ENCODE measurements around the gene SMCO3. TPM values are rescaled to one million over a fixed set of nuclear protein-coding genes. Genes with fewer than 3 reads are reported as not detected.

Gene SMCO3
- total and polyA plus RNA-seq, 2 donors (not counting 1 experiment from before 2014, with no cell fraction given): not detected

DNA sequence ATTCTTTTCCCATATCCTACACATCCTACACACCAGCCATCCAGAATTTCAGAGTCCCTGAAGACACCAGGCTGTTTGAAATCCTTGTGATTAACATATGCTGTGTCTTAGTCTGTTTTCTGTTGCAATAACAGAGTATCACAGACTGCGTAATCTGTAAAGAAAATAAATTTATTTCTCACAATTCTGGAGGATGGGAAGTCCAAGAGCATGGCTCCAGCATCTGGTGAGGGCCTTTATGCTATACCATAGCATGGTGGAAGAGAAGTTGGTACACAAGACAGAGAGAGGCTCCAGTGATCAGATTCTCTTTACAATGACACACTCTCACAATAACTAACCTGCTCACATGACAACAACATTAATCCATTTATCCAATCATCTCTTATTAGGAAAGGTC is 25.3 kb upstream of the SMCO3 start:
- ATAC-seq (ENCODE audit: low read depth) (no peak), DNase-seq (no peak)
- H3K4me2 ChIP-seq (replicated peaks; ENCODE audit: low read depth, low read length, poor library complexity, severe bottlenecking): no peak overlapping the region
- H3K9me3 Mint-ChIP-seq (ENCODE audit: insufficient read depth): no peaks in the 10 kb centered on the region
- no peaks in the 10 kb centered on the region for H3K4me1 ChIP-seq (ENCODE audit: control insufficient read depth in 2 of 2, insufficient read depth in 2 of 2, low read length in 2 of 2)
- H4K20me1 ChIP-seq (ENCODE audit: control insufficient read depth, insufficient read depth, low read length, poor library complexity, severe bottlenecking): no peaks in the 10 kb centered on the region
- no peaks in the 10 kb centered on the region for H3K79me2 ChIP-seq (ENCODE audit: control insufficient read depth, insufficient read depth, low read length)
- no peak overlapping the region for H3K27ac ChIP-seq (ENCODE audit: low read length in 2 of 2)
- peaks cover 0 to 3% (median 0%) of the 10 kb centered on the region in 4 experiments for H3K27me3 ChIP-seq (replicated peaks in 1 of 4; ENCODE audit: control extremely low read depth in 1 of 4, control insufficient read depth in 3 of 4, insufficient read depth in 4 of 4, low read length in 3 of 4)
- TF ChIP-seq EZH2 (IDR thresholded peaks at IDR 0.05; ENCODE audit: borderline replicate concordance, insufficient read depth, low read depth, low read length, poor library complexity, severe bottlenecking): no peak
- TF ChIP-seq, protein P1, sequence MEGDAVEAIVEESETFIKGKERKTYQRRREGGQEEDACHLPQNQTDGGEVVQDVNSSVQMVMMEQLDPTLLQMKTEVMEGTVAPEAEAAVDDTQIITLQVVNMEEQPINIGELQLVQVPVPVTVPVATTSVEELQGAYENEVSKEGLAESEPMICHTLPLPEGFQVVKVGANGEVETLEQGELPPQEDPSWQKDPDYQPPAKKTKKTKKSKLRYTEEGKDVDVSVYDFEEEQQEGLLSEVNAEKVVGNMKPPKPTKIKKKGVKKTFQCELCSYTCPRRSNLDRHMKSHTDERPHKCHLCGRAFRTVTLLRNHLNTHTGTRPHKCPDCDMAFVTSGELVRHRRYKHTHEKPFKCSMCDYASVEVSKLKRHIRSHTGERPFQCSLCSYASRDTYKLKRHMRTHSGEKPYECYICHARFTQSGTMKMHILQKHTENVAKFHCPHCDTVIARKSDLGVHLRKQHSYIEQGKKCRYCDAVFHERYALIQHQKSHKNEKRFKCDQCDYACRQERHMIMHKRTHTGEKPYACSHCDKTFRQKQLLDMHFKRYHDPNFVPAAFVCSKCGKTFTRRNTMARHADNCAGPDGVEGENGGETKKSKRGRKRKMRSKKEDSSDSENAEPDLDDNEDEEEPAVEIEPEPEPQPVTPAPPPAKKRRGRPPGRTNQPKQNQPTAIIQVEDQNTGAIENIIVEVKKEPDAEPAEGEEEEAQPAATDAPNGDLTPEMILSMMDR (IDR thresholded peaks at IDR 0.05): no peak
- ChIA-PET CTCF (interaction anchor here (0.8 kb wide), 1 partner anchor 158 kb away, joined by 3 read pairs; no protein-coding TSS in a partner anchor), POLR2A (no interaction called here)
- WGBS (ENCODE audit: insufficient coverage): no CpG with 5 or more reads among the region's 1 CpG
- H3K4me3 Mint-ChIP-seq: no peak overlapping the region
- no peak overlapping the region for H3K4me3 ChIP-seq (ENCODE audit: control extremely low read depth in 1 of 5, extremely low read depth in 1 of 5, insufficient read depth in 1 of 5, low read depth in 2 of 5, low read length in 4 of 5)
- H3K27me3 Mint-ChIP-seq: peaks cover 24% of the 10 kb centered on the region
- intact Hi-C loops (cut with micrococcal nuclease): no loop called here
- no peaks in the 10 kb centered on the region for H3K36me3 ChIP-seq (replicated peaks in 1 of 2; ENCODE audit: control extremely low read depth in 1 of 2, control insufficient read depth in 1 of 2, extremely low read depth in 1 of 2, insufficient read depth in 2 of 2, low read length in 1 of 2)
- H3K27ac Mint-ChIP-seq: no peak overlapping the region
- H2AFZ ChIP-seq (ENCODE audit: insufficient read depth, low read depth, low read length, poor library complexity, severe bottlenecking): no peak overlapping the region
- peaks cover 4% of the 10 kb centered on the region for H3K4me1 Mint-ChIP-seq
- H3K9ac ChIP-seq (ENCODE audit: low read length): no peak overlapping the region
- peaks cover 0 to 1% (median 0%) of the 10 kb centered on the region in 3 donors for H3K9me3 ChIP-seq (ENCODE audit: control extremely low read depth in 1 of 3, control insufficient read depth in 2 of 3, insufficient read depth in 1 of 3, low read length in 2 of 3)

DNA sequence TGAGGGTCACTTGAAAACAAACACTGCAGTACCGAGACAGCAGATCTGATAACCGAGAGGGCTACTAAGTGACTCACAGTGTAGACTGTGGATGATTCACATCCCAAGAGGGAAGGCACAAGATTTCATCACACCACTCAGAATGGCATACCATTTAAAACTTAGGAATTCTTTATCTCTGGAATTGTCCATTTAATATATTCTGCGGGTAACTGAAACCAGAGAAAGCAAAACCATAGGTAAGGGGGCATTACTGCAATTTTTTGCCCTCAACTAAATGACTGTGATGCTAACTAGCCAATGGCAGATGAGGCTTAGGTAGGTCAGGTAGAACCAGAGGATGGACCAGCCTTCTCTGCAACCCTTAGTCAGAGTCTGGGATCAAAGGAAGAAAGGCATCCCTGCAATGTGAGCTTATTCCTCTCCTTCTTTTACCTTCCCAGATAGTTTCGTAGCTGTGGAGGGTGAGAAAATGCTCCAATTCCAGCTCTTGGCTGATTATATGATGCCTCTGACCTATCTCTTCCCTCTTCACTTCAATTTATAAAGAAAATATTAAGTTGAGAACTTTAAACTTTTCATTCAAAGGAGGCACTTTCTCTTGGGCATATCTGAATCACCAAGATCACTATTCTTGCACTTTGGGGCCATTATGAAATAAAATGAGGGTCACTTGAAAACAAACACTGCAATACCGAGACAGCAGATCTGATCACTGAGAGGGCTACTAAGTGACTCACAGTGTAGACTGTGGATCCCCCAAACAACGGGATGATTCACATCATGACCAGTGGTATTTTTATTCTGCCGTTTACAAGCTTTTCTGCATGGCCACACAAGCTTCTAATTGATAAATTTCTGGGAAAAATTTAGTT is 22.6 kb upstream of the SMCO3 start:
- CTCF ChIA-PET: interaction anchor here (0.6 to 1.6 kb wide), 3 partner anchors 11 to 238 kb away, joined by 3 to 7 read pairs (median 4); no protein-coding TSS in a partner anchor
- Histone ChIP-seq H4K20me1 (ENCODE audit: control insufficient read depth, insufficient read depth, low read length, poor library complexity, severe bottlenecking) (no peaks in the 10 kb centered on the region), H3K79me2 (ENCODE audit: control insufficient read depth, insufficient read depth, low read length) (no peaks in the 10 kb centered on the region), H3K36me3 (replicated peaks in 1 of 2; ENCODE audit: control extremely low read depth in 1 of 2, control insufficient read depth in 1 of 2, extremely low read depth in 1 of 2, insufficient read depth in 2 of 2, low read length in 1 of 2) (no peaks in the 10 kb centered on the region), H2AFZ (ENCODE audit: insufficient read depth, low read depth, low read length, poor library complexity, severe bottlenecking) (no peak overlapping the region), H3K9me3 (ENCODE audit: control extremely low read depth in 1 of 3, control insufficient read depth in 2 of 3, insufficient read depth in 1 of 3, low read length in 2 of 3) (peaks cover 0 to 1% (median 0%) of the 10 kb centered on the region in 3 donors), H3K4me2 (replicated peaks; ENCODE audit: low read depth, low read length, poor library complexity, severe bottlenecking) (no peak overlapping the region), H3K9ac (ENCODE audit: low read length) (no peak overlapping the region), H3K27me3 (replicated peaks in 1 of 4; ENCODE audit: control extremely low read depth in 1 of 4, control insufficient read depth in 3 of 4, insufficient read depth in 4 of 4, low read length in 3 of 4) (peaks cover 0 to 7% (median 0%) of the 10 kb centered on the region in 4 experiments), H3K4me3 (ENCODE audit: control extremely low read depth in 1 of 5, extremely low read depth in 1 of 5, insufficient read depth in 1 of 5, low read depth in 2 of 5, low read length in 4 of 5) (no peak overlapping the region), H3K27ac (ENCODE audit: low read length in 2 of 2) (no peak overlapping the region), H3K4me1 (ENCODE audit: control insufficient read depth in 2 of 2, insufficient read depth in 2 of 2, low read length in 2 of 2) (no peaks in the 10 kb centered on the region)
- POLR2A ChIA-PET: no interaction called here
- Mint-ChIP-seq H3K4me3 (no peak overlapping the region), H3K27ac (no peak overlapping the region), H3K27me3 (peaks cover 40% of the 10 kb centered on the region), H3K4me1 (peaks cover 4% of the 10 kb centered on the region), H3K9me3 (ENCODE audit: insufficient read depth) (no peaks in the 10 kb centered on the region)
- 91% methylated on average over 4 of the region's 7 CpGs for WGBS (ENCODE audit: insufficient coverage)
- intact Hi-C loops (cut with micrococcal nuclease): no loop called here
- no peak for ATAC-seq (ENCODE audit: low read depth)
- no peak for DNase-seq
- TF ChIP-seq, protein P1 (IDR thresholded peaks at IDR 0.05): no peak
- TF ChIP-seq EZH2 (IDR thresholded peaks at IDR 0.05; ENCODE audit: borderline replicate concordance, insufficient read depth, low read depth, low read length, poor library complexity, severe bottlenecking): no peak
